ENCODE results near the gene DNAJC6.
A peak's percentile ranks its signal among the peaks of the same experiment; 100 is the strongest.

The DNAJC6 gene

GRCh38 chr1:65412256-65412983 lies 103.1 kb downstream of the DNAJC6 start:
- DNase-seq, result no peak

- no peak for DNase-seq
These were observed 103.6 kb downstream of the DNAJC6 start for GRCh38 chr1:65412984-65413375.

- DNase-seq, result no peak
These were observed 105.2 kb downstream of the DNAJC6 start for GRCh38 chr1:65414538-65414937.

- no peak for DNase-seq
These were observed 107.4 kb downstream of the DNAJC6 start for GRCh38 chr1:65416767-65417166.

GRCh38 chr1:65417729-65418128 lies 108.4 kb downstream of the DNAJC6 start:
- no peak for DNase-seq

- DNase-seq, result no peak
These were observed 109.3 kb downstream of the DNAJC6 start for GRCh38 chr1:65418522-65419185.

GRCh38 chr1:65419681-65420589 lies 110.6 kb downstream of the DNAJC6 start:
- peak; percentile 98 for DNase-seq

GRCh38 chr1:65420590-65421350 lies 111.4 kb downstream of the DNAJC6 start, which contains the start of the genes LEPR and LEPROT:
Gene LEPR (plus strand): TSS chr1:65420668. CDS start chr1:65565566, 144,898 bp downstream.
Gene LEPROT (plus strand): TSS chr1:65420668. CDS start chr1:65420725, 57 bp downstream.
- peak; percentile 98 for DNase-seq

GRCh38 chr1:65421351-65422025 lies 112.1 kb downstream of the DNAJC6 start:
- peak; percentile 63 for DNase-seq

GRCh38 chr1:65422241-65423203 lies 113.2 kb downstream of the DNAJC6 start:
- DNase-seq, result no peak

- no peak for DNase-seq
These were observed 114.7 kb downstream of the DNAJC6 start for GRCh38 chr1:65423884-65424572.

- no peak for DNase-seq
These were observed 115.2 kb downstream of the DNAJC6 start for GRCh38 chr1:65424573-65424889.

- DNase-seq, result no peak
These were observed 115.7 kb downstream of the DNAJC6 start for GRCh38 chr1:65425006-65425405.

GRCh38 chr1:65425697-65426096 lies 116.4 kb downstream of the DNAJC6 start:
- no peak for DNase-seq

GRCh38 chr1:65429078-65429477 lies 119.7 kb downstream of the DNAJC6 start:
- no peak for DNase-seq

- no peak for DNase-seq
These were observed 120.5 kb downstream of the DNAJC6 start for GRCh38 chr1:65429806-65430205.

- peak; percentile 56 for DNase-seq
These were observed 121.9 kb downstream of the DNAJC6 start for GRCh38 chr1:65431111-65431705.

GRCh38 chr1:65432918-65433317 lies 123.6 kb downstream of the DNAJC6 start:
- no peak for DNase-seq

- no peak for DNase-seq
These were observed 124.9 kb downstream of the DNAJC6 start for GRCh38 chr1:65434255-65434654.

- DNase-seq, result no peak
These were observed 125.4 kb downstream of the DNAJC6 start for GRCh38 chr1:65434760-65435159.

Measured in midbrain (tissue), 1 donor.